ENCODE data around the gene TRIM47. TPM values are rescaled to one million over a fixed set of nuclear protein-coding genes. Genes with fewer than 3 reads are reported as not detected.
A peak's percentile ranks its signal among the peaks of the same experiment; 100 is the strongest.

The TRIM47 gene
- total RNA-seq, 4 donors from 2014 or later: 6.8 to 70.1 (median 19.0) TPM

- intact Hi-C loops (cut with DNase I; ENCODE audit: low total_unique reads): no loop called here
- DNase-seq: no peak
- H3K9me3 ChIP-seq: no peaks in the 10 kb centered on the region
- H3K4me3 ChIP-seq: no peak overlapping the region
- H3K36me3 ChIP-seq: no peaks in the 10 kb centered on the region
- no peaks in the 10 kb centered on the region for H3K27me3 ChIP-seq
- peaks cover 0 to 4% of the 10 kb centered on the region in 2 donors for H3K4me1 ChIP-seq
- no peak overlapping the region for H3K27ac ChIP-seq
- TF ChIP-seq CTCF (IDR thresholded peaks at IDR 0.05) (no peak), POLR2A (IDR thresholded peaks at IDR 0.05) (no peak)
Measured at GRCh38 chr17:75914643-75915267, 36.4 kb upstream of the TRIM47 start.

GRCh38 chr17:75913537-75914210, 35.3 kb upstream of the TRIM47 start:
- no peak overlapping the region for H3K4me3 ChIP-seq
- TF ChIP-seq POLR2A (IDR thresholded peaks at IDR 0.05): no peak
- TF ChIP-seq CTCF (IDR thresholded peaks at IDR 0.05): no peak
- H3K27me3 ChIP-seq: no peaks in the 10 kb centered on the region
- DNase-seq: no peak
- no peaks in the 10 kb centered on the region for H3K36me3 ChIP-seq
- H3K27ac ChIP-seq: no peak overlapping the region
- no peaks in the 10 kb centered on the region for H3K9me3 ChIP-seq
- peaks cover 0 to 4% of the 10 kb centered on the region in 2 donors for H3K4me1 ChIP-seq
- intact Hi-C loops (cut with DNase I; ENCODE audit: low total_unique reads): no loop called here

- Histone ChIP-seq H3K36me3 (no peaks in the 10 kb centered on the region), H3K4me3 (no peak overlapping the region), H3K9me3 (no peaks in the 10 kb centered on the region), H3K27me3 (no peaks in the 10 kb centered on the region), H3K4me1 (peaks cover 0 to 4% of the 10 kb centered on the region in 2 donors), H3K27ac (peak overlapping the region; percentile 39 to 81)
- intact Hi-C loops (cut with DNase I; ENCODE audit: low total_unique reads): no loop called here
- TF ChIP-seq POLR2A (IDR thresholded peaks at IDR 0.05) (no peak), CTCF (IDR thresholded peaks at IDR 0.05) (no peak)
- no peak for DNase-seq
Measured at GRCh38 chr17:75910699-75911098, 32.3 kb upstream of the TRIM47 start.

GRCh38 chr17:75909812-75910274, 31.5 kb upstream of the TRIM47 start:
- DNase-seq: peak; percentile 80 to 87
- Histone ChIP-seq H3K27me3 (no peaks in the 10 kb centered on the region), H3K4me3 (no peak overlapping the region), H3K9me3 (no peaks in the 10 kb centered on the region), H3K36me3 (no peaks in the 10 kb centered on the region), H3K4me1 (peaks cover 0 to 4% of the 10 kb centered on the region in 2 donors), H3K27ac (peak overlapping the region; percentile 39 to 81)
- intact Hi-C loops (cut with DNase I; ENCODE audit: low total_unique reads): no loop called here
- TF ChIP-seq CTCF (IDR thresholded peaks at IDR 0.05) (no peak), POLR2A (IDR thresholded peaks at IDR 0.05) (no peak)

Measured in uterus (tissue), 4 donors.